ENCODE data around the gene TEX29.

The TEX29 gene

GRCh38 chr13:111389621-111390521 lies 69.4 kb downstream of the TEX29 start:
- no peak for TF ChIP-seq EZH2 (IDR thresholded peaks at IDR 0.05)
- TF ChIP-seq FOXP2 (optimal IDR thresholded peaks at IDR 0.05; ENCODE audit: control extremely low read depth, extremely low read length, insufficient read depth), result no peak
- no peak for TF ChIP-seq POLR2AphosphoS5 (IDR thresholded peaks at IDR 0.05; ENCODE audit: borderline replicate concordance, low read depth, low read length)
- H3K9me3 ChIP-seq (ENCODE audit: low read depth, low read length), result no peaks in the 10 kb centered on the region
- DNase-seq (ENCODE audit: low read depth, low spot score), result no peak
- no peaks in the 10 kb centered on the region for H3K36me3 ChIP-seq (ENCODE audit: insufficient read depth, low read length)
- H3K27ac ChIP-seq, result no peak overlapping the region
- no peak overlapping the region for H3K4me3 ChIP-seq
- no peak overlapping the region for H3K9ac ChIP-seq (ENCODE audit: insufficient read length)

DNA sequence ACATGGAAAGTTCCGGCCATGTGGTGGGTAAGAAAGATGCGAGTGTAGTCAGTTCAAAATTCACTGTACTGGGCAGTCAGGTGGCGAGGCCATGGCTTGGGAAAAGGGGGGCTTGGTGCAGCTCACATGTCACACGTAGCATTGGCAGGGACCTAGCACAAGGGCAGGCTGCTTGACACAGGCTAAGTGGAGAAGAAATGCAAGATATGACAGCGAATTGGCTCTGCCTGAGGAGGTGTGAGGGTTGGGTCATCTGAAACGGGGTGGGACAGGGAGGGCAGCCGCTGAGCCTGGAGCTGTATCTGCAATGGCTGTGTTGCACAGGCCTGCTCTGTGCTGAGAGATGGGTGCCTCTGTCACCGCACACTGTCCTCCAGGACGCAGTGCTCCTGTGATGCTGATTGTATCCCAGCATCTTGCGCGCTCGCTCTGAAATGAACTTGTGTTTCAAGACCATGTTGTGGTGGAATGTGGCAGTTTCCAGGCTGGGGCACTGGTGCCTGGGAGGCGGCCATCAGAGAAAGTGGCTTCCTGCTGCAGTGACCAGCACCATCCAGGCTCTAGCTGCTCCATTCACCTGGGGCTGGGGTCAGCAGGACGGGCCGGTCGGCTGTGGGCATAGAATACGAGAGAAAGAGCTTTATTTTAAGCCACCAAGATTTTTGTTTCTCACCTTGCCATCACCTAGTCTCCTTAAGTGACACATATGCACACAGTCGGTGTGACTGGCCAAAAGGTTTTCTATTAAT lies 70.3 kb downstream of the TEX29 start:
- H3K9ac ChIP-seq (ENCODE audit: insufficient read length), result no peak overlapping the region
- H3K9me3 ChIP-seq (ENCODE audit: low read depth, low read length), result no peaks in the 10 kb centered on the region
- H3K36me3 ChIP-seq (ENCODE audit: insufficient read depth, low read length), result no peaks in the 10 kb centered on the region
- no peak overlapping the region for H3K27ac ChIP-seq
- DNase-seq (ENCODE audit: low read depth, low spot score), result no peak
- no peak overlapping the region for H3K4me3 ChIP-seq
- no peak for TF ChIP-seq EZH2 (IDR thresholded peaks at IDR 0.05)
- TF ChIP-seq POLR2AphosphoS5 (IDR thresholded peaks at IDR 0.05; ENCODE audit: borderline replicate concordance, low read depth, low read length), result no peak
- no peak for TF ChIP-seq FOXP2 (optimal IDR thresholded peaks at IDR 0.05; ENCODE audit: control extremely low read depth, extremely low read length, insufficient read depth)

DNA sequence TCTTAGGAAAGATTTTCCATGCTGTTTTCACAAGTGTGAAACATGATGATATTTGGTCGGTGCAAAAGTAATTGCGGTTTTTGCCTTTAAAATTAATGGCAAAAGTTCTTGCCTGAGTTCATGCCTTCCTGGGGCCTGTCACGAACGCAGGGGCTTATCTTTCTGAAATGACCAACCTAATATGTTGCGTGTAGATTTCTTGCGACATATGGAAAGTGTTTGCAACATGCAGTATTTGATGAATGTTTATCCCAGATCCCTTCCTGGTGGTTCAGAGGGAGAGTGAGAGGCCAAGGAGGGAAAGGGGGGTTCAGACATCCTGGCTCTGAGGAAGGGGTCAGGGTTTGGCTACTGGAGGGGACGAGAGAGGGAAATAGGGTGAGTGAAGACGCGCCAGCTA lies 72.0 kb downstream of the TEX29 start:
- no peak overlapping the region for H3K27ac ChIP-seq
- no peak for TF ChIP-seq POLR2AphosphoS5 (IDR thresholded peaks at IDR 0.05; ENCODE audit: borderline replicate concordance, low read depth, low read length)
- TF ChIP-seq FOXP2 (optimal IDR thresholded peaks at IDR 0.05; ENCODE audit: control extremely low read depth, extremely low read length, insufficient read depth), result no peak
- no peak for TF ChIP-seq EZH2 (IDR thresholded peaks at IDR 0.05)
- no peak for DNase-seq (ENCODE audit: low read depth, low spot score)
- H3K9ac ChIP-seq (ENCODE audit: insufficient read length), result no peak overlapping the region
- H3K36me3 ChIP-seq (ENCODE audit: insufficient read depth, low read length), result no peaks in the 10 kb centered on the region
- no peaks in the 10 kb centered on the region for H3K9me3 ChIP-seq (ENCODE audit: low read depth, low read length)
- H3K4me3 ChIP-seq, result no peak overlapping the region

DNA sequence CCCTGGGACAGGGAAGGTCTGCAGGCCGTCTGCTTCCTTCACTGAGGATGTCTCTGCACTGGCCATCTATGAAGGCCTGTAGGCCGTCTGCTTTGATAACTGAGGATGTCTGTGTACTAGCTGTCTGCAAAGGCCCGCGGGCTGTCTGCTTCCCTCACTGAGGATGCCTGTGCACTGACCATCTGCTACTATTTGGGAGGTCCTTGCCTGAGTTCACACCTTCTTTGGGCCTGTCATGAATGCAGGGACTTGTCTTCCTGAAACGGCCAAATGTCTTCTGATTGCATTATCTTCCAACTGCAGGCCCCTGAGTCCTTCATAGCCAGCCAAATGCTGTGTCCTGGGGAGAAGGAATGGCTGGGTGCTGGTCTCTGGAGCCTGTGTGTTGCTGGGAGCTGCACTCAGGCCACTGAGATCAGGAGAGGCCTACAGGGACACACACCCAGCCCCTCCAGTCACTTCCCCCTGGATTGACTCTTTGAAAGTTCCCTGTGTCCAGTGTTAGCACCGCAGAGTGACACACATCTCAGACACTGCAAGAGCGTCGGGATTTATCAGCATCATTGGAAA lies 72.9 kb downstream of the TEX29 start:
- Histone ChIP-seq H3K4me3 (no peak overlapping the region), H3K27ac (no peak overlapping the region), H3K9me3 (ENCODE audit: low read depth, low read length) (no peaks in the 10 kb centered on the region), H3K9ac (ENCODE audit: insufficient read length) (no peak overlapping the region), H3K36me3 (ENCODE audit: insufficient read depth, low read length) (no peaks in the 10 kb centered on the region)
- TF ChIP-seq FOXP2 (optimal IDR thresholded peaks at IDR 0.05; ENCODE audit: control extremely low read depth, extremely low read length, insufficient read depth) (no peak), EZH2 (IDR thresholded peaks at IDR 0.05) (no peak), POLR2AphosphoS5 (IDR thresholded peaks at IDR 0.05; ENCODE audit: borderline replicate concordance, low read depth, low read length) (no peak)
- DNase-seq (ENCODE audit: low read depth, low spot score), result no peak

All from SK-N-MC (cell line).